DMS 273 (cell line): ENCODE measurements around the gene NOL7.

Experiments
- DNase-seq: peaks from one replicate; lab custom pipeline; 2025; ENCODE audit not compliant: unreplicated experiment; lab: John Stamatoyannopoulos, UW

The NOL7 gene

DNA sequence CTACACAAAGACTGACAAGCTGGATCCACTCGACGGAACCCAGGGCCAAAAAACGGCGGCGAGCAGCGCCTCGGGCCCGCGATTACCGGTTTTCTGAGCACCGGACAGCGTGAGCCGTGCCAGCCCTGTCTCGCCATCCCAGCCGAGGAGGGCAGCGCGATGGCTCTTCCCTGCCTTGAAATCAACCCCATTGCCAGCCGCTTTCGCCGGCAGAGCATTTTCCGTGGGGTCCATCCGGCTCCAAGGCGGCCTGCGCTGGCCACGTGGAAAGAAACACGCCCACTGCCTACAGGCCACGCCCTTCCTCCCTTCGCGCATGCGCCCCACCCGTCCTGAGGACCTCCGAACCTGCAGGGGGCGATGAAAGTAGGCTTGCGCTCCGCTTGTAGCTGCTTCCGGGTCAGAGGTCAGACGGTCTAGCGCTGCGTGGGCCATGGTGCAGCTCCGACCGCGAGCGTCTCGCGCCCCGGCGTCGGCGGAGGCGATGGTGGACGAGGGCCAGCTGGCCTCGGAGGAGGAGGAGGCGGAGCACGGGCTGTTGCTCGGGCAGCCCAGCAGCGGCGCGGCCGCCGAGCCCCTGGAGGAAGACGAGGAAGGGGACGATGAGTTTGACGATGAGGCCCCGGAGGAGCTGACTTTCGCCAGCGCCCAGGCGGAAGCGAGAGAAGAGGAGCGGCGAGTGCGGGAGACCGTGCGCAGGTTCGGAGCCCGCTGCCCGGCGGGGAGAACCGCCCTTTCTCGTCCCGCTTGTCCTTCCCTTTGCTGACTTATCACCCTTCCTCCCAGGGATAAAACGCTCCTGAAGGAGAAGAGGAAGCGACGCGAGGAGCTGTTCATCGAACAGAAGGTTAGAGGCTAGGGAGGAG is at the start of gene NOL7:
NOL7 (plus strand) TSS at position 410 of the 866 bp plus-strand sequence; CDS start at position 434, 24 bp downstream.
- DNase-seq: peak; percentile 99

DNA sequence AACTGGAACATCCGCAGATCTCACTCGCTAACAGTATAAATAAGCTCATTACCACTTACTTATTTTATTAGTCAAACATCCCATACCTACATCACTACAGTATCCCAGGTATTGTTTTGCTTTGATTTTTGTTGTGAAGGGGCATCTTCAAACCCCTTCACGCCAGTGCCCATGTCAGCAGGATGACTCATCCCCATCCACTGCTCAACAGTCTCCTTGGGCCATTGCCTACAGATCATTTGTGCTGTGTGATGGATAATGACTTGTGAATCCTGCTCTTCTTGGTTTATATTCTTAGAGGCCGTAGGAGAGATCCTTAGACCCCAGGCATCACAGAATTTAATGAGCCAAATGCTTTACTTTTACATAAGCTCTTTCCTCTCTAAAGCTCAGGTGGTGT is 49.2 kb upstream of the NOL7 start:
- no peak for DNase-seq

DNA sequence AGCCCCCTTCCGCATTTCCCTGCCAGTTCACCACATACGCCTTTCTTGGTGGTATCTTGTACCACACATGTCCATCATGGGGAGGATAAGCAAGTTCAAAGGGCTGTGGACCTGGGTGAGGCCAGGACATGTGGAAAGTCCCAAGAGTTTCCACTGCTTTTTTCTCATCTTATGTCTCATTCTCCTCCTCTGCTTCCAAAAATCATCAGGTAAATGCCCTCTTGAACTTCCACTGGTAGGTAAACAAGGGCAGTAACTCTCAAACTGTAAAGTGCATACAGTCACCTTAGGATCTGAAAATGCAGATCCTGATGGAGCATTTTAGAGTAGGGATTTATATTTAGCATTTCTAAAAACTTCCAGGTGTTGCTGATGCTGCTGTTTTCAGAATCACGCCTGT is 48.6 kb upstream of the NOL7 start:
- no peak for DNase-seq

DNA sequence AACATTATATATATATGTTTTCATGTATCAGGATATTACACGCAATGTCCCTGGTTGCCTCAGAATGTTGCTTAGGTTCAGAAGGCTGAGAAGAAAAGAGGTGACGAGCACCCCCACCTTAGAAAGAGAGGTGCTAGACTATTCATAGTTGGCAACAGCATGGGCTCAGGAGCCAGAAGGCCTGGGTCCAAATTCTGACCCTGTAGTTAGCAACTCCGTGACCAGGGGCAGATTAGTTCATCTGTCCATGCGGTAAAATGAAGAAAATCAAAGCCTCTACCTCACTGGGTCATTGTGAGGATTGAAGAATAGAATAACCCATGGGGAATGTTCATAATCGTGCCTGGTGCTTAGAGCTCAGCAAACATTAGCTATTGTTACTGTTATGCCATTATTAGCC is 46.2 kb upstream of the NOL7 start:
- no peak for DNase-seq

DNA sequence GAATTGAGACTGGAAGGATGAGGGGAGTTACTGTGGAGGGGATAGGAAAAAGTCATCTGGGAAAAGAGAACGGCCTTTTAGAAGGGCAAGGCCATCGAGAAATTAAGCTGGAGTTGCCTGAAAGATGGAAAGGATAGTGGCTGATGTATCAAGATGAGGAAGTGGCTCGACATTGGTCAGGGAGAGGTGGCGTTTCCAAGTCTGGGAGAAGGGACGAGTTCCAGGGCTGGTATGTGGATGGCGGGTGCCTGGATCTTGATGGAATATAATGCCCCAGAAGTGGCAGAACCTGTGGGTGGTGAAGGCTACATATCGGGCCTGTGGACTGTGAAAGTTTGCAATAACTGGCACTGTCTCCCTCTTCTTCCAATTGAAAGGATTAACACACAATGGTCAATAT is 42.9 kb upstream of the NOL7 start:
- DNase-seq: no peak

DNA sequence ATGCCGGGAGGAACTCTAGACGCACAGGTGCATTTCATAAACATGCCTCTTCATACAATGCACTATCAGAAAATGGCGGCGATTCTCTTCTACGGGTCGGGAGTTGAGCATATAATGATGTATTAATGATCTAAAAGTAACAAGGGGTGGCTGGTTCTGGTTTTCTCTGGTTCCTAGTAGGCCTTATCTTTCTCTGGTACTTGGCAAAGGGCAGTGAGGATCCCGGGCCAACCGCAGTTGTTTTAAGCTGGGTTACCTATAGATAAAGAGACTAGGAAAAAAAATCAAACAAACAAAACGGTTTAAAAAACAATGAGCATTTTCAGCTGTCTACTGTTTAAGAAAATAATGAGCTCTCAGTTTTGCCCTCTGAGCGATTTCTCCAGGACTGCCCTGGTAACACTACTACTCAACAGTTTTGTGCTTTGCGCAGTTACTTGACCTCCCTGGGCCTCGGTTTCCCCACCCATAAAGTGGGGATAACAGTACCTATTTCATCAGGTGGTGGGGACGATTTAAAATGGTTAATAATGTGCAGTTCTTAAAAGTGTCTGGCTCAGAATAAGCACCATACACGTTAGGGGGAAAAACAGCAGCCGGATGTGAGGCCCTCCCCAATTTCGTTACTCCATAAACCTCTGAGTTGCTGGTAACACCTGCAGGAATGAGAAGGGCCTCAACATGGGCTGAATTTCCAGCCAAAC is 42.0 kb upstream of the NOL7 start:
- DNase-seq: no peak

DNA sequence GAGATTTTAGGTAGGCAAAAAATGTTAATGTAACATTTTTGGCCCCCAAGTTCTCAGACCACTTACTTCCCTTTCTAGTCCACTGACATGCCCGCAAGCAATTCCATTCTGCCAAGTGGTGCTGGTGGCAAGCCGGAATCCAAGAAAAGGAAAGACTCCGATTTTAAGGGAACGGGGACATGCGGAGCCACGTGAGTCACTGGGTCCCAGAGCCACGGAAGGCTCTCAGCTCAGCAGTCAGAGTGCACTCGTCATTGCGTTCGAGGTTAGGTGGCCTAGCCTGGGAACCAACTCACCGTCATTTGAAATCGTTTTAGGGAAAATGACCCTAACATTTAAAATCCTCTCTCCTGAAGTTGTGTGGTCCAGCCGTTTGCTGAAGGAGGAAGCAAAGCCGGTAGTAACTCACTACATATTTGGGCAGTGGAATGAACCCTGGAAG is 41.4 kb upstream of the NOL7 start:
- peak; percentile 67 for DNase-seq

DNA sequence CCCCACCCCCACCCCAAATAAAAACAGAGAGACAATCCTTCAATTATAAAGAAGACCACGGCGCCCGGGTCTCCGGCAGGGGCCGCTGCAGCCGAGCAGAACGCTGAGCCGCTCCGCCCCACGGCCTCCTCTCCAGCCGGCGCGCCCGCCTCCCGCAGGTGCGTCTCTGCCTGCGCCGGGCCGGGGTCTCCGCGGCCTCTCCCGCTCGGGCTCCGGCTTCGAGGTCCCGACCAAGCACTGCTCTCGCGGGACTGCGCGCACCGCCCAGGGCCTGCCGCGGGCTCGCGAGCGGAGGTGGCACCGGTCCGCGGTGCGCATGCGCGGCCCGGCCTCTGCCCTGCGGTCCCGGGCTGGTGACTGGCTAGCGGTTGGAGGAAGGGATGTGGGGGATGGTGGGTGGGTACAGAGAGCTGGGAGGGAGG is 41.0 kb upstream of the NOL7 start:
- peak; percentile 98 for DNase-seq

DNA sequence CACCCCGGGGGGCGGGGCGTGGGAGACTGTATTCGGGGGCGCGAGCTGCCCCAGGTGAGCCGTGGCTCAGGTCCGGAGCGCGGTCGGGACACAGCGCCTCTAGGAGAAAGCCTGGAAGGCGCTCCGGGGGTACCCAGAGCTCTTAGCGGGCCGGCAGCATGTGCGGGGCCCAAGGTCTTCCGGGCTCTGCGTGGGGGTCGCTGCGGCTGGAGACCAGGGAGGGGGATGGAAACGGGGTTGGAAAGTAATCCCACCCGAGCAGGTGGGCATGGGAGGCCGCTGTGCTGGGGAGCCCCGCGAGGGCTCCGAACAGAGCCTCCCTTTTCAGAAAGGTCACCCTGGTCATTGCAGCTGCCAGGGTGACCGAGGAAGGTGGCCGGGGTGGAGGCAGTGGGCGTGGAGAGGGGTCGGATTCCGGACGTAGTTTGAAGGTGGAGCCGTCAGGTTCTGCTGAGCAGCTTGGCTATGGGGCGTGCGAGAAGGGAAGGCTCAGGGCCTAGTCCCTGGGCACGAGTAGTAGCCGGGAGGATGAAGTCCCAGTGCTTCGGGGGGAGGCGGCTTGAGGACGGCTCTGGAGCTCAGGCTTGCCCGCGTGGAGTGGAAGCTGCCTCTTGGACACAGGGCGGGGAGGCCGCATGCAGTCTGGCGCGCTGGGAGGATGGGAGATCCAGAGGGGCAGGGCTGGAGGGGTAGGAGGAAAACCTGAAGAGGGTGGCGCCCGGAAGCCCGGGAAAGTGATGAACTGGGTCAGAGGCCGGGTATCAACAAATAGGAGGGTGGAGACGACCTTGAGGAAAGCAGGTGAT is 40.4 kb upstream of the NOL7 start, which contains the start of gene SIRT5:
SIRT5 (plus strand) TSS at position 31 of the 806 bp plus-strand sequence. CDS start 9,510 bp downstream, outside the sequence.
- peak; percentile 98 for DNase-seq

DNA sequence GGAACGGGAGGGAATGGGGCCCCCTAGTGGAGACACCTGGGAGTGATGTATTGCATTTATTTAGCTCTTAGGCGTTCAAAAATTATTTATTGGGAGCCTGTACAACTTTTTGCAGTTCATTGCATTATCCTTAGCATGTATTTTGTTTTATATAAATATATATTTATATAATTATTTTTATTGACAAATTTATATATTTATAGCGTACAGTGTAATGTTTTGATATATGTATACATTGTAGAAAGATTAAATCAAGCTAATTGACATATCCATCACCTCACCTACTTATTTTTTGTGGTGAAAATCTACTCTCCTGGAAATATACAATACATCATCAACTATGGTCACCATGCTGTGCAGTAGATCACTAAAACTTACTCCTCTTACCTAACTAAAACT is 39.8 kb upstream of the NOL7 start:
- no peak for DNase-seq

DNA sequence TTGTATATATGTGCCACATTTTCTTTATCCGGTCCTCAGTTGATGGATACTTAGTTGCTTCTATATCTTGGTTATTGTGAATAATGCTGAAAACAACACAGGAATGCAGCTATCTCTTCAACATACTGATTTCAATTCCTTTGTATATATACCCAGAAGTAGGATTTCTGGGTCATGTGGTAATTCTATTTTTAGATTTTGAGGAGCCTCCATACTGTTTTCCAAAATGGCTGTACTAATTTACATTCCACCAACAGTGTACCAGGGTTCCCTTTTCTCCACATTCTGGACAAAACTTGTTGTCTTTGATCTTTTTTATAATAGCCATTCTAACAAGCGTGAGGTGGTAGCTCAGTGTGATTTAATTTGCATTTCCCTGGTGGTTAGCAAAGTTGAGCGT is 39.1 kb upstream of the NOL7 start:
- DNase-seq: no peak

DNA sequence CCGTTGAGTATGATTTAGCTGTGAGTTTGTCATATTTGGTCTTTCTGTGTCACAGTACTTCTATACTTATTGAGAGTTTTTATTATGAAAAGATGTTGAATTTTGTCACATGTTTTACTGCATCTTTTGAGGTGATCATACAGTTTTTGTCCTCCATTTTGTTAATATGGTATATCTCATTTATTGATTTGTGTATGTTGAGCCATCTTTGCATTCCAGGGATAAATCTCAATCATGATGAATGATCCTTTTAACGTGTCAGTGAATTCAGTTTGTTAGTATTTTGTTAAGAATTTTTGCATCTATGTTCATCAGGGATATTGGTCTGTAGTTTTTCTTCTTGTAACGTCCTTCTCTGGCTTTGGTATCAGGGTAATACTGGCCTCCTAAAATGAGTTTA is 37.2 kb upstream of the NOL7 start:
- no peak for DNase-seq

DNA sequence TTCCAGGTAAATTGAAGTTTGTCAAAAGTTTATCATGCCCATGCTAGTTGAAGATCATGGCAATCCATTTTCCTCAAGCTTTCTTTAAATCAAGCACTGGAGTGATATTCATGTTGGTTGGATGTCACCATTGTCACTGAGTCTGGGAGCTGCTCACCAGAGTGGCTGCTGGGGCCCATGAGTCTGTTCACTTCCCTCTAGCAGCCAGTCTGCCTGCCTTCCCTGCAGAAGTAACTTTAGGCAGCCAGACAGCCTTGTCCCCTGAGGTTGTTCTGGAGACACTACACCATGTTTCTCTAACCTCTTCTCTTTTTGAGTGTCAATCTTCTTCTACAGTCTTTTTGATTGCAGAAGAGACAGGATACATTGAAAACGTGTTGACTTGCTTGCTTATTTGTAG is 35.2 kb upstream of the NOL7 start:
- no peak for DNase-seq

DNA sequence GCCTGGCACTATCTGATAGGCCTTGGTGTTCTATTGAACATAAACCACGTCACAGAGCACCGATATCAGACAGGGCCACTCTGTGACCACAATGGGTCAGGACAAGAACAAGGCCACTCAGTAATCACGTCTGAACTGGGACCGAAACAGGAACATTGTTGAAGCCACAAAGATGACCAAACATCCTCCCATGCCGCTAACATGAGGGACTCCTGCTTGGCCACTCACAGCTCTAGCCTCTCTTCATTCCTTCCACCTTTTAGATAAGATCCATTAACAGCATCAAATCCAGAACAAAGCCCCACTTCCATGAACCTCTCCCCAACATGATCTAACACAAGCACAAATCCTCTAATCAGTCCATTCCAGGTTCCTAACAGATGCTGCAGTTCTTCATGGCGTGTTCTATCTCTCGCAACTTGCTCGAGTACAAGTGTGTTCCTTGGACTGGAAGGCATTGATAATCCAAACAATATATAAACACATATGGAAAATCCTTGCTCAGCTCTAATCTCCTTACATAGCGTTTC is 33.4 kb upstream of the NOL7 start:
- DNase-seq: no peak

DNA sequence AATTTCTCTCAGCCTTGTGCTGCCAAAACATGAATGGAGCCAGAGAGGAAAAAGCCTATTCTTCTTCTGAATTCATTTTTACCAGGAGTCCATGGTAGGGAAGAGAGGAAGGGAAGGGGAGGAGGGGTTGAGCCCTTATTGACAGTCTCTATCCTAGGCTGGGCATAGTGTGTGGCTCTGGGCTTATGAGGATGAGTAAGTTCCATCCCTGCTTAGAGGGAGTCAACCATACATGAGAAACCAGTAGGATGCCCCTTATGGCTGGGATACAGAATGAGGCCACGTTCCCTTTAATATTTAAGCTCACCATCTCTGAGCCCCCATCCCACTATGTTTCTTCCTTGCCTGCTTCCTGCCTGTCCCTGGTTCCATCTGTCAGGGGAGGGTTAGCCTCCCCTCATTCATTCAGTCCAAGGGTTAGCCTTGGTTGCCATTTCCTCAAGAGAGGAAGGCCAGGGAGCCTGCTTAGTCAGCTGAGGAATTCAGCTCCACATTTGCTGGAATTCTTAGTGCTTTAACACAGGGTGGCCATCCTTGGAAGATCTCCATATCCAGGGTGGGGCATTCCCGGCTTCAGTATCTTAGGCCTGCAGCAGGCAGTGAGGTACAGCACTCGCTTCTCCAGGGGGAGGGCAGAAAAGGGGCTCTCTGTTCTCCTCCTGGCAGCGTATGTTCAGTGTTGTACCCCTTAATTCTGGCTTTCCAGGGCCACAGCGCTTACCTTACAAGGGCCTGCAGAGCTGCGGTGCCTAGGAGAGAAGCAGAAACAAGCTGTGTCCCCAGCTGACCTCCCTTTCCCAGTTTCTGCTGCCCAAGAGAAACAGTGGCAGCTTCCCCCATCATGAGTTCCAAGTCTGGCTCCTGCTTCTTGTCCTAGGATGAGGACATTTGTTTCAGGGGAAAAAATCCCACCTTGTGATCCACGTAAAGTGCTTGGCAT is 28.3 kb upstream of the NOL7 start:
- DNase-seq: no peak

DNA sequence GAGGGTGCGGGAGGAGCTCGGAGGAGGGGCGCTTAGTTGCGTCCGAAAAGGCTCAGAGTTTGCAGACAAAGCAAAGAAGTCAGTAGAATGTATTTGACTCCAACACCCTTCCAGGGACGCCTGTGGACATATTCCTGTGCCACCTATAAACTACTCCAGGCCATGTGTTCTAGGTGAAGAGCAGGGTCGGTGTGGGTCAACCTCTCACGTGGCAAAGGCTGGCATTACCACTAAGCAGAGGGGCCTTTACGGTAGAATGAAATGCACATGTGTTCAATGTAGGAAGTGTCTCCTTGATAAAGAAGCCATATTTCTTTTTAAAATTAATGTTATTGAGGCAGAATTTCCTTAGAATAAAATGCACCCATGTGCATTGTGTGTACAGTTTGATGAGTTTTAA is 25.3 kb upstream of the NOL7 start:
- peak; percentile 73 for DNase-seq

DNA sequence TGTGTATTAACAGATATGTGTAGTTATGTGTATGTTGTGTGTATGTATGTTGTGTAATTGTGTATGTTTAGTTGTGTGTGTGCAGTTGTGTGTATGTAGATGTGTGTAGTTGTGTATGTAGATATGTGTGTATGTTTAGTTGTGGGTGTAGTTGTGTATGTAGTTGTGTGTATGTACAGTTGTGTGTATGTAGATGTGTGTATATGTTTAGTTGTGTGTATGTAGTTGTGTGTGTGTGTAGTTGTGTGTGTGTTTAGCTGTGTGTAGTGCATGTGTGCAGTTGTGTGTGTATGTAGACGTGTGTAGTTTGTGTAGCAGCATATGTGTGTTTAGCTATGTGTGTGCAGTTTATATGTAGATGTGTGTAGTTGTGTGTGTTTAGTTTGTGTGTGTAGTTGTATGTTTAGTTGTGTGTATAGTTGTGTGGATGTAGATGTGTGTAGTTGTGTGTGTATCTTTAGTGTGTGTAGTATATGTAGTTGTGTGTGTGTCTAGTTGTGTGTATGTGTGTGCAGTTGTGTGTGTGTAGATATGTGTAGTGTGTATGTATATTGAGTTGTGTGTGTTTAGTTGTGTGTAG is 24.5 kb upstream of the NOL7 start:
- no peak for DNase-seq

DNA sequence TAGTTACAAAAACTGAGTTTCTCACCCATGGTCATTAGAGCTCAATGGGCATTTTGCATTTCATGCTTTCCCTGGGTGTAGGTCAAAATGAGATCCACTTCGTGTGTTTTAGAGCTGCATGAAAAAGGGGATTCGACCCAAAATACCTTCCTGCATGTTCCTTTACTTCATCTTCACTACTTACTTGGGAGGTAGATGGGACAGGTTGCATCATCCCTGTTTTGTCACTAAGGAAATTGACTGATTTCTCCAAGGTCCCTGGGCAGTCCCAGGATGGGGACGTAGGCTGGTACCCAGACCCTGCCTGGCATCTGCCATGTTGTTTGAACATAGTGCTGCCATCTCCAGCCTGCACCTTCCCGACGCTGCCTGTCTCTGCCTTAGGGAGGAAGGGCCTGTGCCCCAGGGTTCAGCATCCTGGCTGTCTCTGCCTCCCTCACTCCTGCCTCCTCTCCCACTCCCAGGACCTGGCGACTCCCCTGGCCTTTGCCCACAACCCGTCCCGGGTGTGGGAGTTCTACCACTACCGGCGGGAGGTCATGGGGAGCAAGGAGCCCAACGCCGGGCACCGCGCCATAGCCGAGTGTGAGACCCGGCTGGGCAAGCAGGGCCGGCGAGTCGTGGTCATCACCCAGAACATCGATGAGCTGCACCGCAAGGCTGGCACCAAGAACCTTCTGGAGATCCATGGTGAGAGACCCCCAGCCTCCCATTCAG is 23.8 kb upstream of the NOL7 start:
- DNase-seq: no peak

DNA sequence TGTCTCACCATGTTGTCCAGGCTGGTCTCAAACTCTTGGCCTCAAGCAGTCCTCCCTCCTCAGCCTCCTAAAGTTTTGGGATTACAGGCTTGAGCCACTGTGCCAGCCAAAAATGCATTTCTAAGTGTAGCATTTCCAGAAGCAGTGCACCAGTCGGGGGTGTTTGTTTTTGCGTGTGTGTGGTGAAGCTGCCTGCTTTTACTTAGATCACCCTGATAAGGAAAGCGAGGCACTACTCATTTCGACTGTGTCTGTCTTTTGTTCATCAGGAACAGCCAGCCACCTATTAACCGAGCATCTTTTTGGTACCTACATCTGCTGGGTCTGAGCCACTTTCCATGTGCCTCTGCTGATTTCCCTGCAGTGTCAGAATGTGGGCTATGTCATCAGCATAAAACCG is 22.0 kb upstream of the NOL7 start:
- DNase-seq: no peak
